Epithelial cell of proximal tubule (primary cell): Measurements from ENCODE around the gene CPNE6. TPM values are rescaled to one million over a fixed set of nuclear protein-coding genes. Genes with fewer than 3 reads are reported as not detected.

Source experiments
- DNase-seq: peaks from one replicate; pipeline ENCODE4 v3.0.0-alpha.2; 2011; ENCODE audit warnings: low read depth
- H3K4me3 ChIP-seq: 2 replicates; pipeline ENCODE4 v1.5.1; 2011; ENCODE audit warnings: low read depth, mild to moderate bottlenecking, low read length
- CTCF ChIP-seq: conservative IDR thresholded peaks from 2 replicates; pipeline ENCODE4 v1.5.1; 2012; ENCODE audit warnings: low read depth, mild to moderate bottlenecking, low read length
- total RNA-seq: library from RNA; depleted of rRNA; stranded (reverse); fragments of >200 nt; gene quantifications from 2 replicates; pipeline ENCODE4 v1.2.3, GENCODE V29; 2015

CPNE6 gene
- total RNA-seq, 1 donor from 2014 or later = not detected

- DNase-seq = no peak
- no peak overlapping the region for H3K4me3 ChIP-seq
- no peak for TF ChIP-seq CTCF
Observed at GRCh38 chr14:24066496-24067132, 4.7 kb upstream of the CPNE6 start.

- H3K4me3 ChIP-seq = no peak overlapping the region
- TF ChIP-seq CTCF = no peak
- DNase-seq = no peak
Observed at GRCh38 chr14:24067133-24068082, 4.0 kb upstream of the CPNE6 start.

- no peak for DNase-seq
- H3K4me3 ChIP-seq = no peak overlapping the region
- TF ChIP-seq CTCF = no peak
Observed at GRCh38 chr14:24068711-24069410, 2.5 kb upstream of the CPNE6 start.

- no peak for TF ChIP-seq CTCF
- no peak overlapping the region for H3K4me3 ChIP-seq
Observed at GRCh38 chr14:24069411-24069735, 2.0 kb upstream of the CPNE6 start.

GRCh38 chr14:24070285-24071143 is 848 bp upstream of the CPNE6 start:
- DNase-seq = no peak
- TF ChIP-seq CTCF = no peak
- no peak overlapping the region for H3K4me3 ChIP-seq

More at GRCh38 chr14:24069411-24069735, 2.0 kb upstream of the CPNE6 start:
- no peak for DNase-seq

- no peak for DNase-seq
- no peak overlapping the region for H3K4me3 ChIP-seq
- TF ChIP-seq CTCF = no peak
Observed at GRCh38 chr14:24071836-24072430, 571 bp downstream of the CPNE6 start.
